Neural cell (in vitro differentiated cells): ENCODE data around the gene MINDY4.

ENCODE experiments used
- CTCF ChIP-seq: fragments of 450-650 bp; IDR thresholded peaks from 2 replicates; pipeline ENCODE4 v1.5.1; 2014; ENCODE audit warnings: antibody characterized with exemption, mild to moderate bottlenecking, moderate library complexity; ENCODE audit not compliant: poor library complexity, severe bottlenecking
- EP300 ChIP-seq: fragments of 450-650 bp; conservative IDR thresholded peaks from 2 replicates; pipeline ENCODE4 v1.6.1; 2014; ENCODE audit warnings: antibody characterized with exemption, mild to moderate bottlenecking, moderate library complexity; ENCODE audit not compliant: poor library complexity, severe bottlenecking
- EZH2 ChIP-seq: fragments of 200-600, 300-800 bp; shearing (Covaris generic), sonication (generic); IDR thresholded peaks from 2 replicates; pipeline ENCODE4 v1.6.1; 2014; ENCODE audit warnings: antibody characterized with exemption, low read length, borderline replicate concordance, mild to moderate bottlenecking; ENCODE audit not compliant: insufficient read depth, poor library complexity, severe bottlenecking
- RAD21 ChIP-seq: fragments of 450-650 bp; conservative IDR thresholded peaks from 2 replicates; pipeline ENCODE4 v1.6.1; 2014; ENCODE audit warnings: antibody characterized with exemption, mild to moderate bottlenecking, moderate library complexity
- REST ChIP-seq: IDR thresholded peaks from 2 replicates; pipeline ENCODE4 v1.6.1; 2012; ENCODE audit warnings: borderline replicate concordance
- SMC3 ChIP-seq: fragments of 450-650 bp; conservative IDR thresholded peaks from 2 replicates; pipeline ENCODE4 v1.6.1; 2014; ENCODE audit warnings: antibody characterized with exemption, mild to moderate bottlenecking, moderate library complexity; ENCODE audit not compliant: poor library complexity
- TAF1 ChIP-seq: IDR thresholded peaks from 2 replicates; pipeline ENCODE4 v1.6.1; 2012; ENCODE audit warnings: low read depth

- TF ChIP-seq CTCF (no peak), SMC3 (no peak), EP300 (no peak), TAF1 (no peak), RAD21 (no peak), EZH2 (no peak), REST (no peak)
These were observed 15.6 kb upstream of the MINDY4 start for GRCh38 chr7:30755384-30756154.
